ENCODE measurements around the gene ZNHIT2.
"Not testable (repeated sequence)": the region's sequence is repeated elsewhere in the genome, so short reads cannot be mapped to it uniquely, and the experiment has no call there.

Gene ZNHIT2

DNA sequence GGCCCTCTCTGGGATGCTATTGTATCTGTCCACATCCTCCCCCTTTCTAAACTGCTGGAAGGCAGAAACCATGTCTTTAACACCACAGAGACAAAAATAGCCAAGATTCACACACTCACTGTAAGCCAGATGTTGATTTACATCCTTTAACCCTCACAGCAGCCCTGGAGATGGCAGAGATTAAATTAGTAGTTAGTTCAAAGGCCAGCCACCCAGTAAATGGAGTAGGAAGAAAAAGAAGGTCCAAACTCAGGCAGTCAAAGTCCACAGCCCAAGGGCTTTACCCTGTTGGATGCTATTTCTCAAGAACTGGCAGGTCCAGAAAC is 2.1 kb upstream of the ZNHIT2 start:
- DNase-seq (ENCODE audit: low read depth in 2 of 2), result no peak

DNA sequence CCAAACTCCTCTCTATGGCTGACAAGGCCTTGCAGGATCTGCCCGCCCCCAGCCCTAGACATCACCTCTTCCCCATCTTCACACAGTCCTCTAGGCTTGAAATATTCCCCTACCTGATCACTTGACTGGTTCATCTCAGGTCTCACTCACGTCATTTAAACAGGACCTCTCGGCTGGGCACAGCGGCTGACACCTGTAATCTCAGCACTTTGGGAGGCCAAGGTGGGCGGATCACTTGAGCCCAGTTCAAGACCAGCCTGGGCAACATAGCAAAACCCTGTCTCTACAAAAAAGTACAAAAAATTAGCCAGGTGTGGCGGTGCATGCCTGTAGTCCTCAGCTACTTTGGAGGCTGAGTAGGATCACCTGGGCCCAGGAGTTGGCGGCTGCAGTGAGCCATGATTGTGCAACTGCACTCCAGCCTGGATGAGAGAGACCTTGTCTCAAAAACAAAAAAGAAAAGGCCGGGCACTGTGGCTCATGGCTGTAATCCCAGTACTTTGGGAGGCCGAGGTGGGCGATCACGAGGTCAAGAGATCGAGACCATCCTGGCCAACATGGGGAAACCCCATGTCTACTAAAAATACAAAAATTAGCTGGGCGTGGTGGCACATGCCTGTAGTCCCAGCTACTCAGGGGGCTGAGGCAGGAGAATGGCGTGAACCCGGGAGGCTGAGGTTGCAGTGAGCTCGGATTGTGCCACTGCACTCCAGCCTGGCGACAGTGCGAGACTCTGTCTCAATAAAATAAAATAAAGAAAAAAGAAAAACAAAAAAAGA is 1.6 kb upstream of the ZNHIT2 start:
- DNase-seq (ENCODE audit: low read depth in 2 of 2), result not testable (repeated sequence)

DNA sequence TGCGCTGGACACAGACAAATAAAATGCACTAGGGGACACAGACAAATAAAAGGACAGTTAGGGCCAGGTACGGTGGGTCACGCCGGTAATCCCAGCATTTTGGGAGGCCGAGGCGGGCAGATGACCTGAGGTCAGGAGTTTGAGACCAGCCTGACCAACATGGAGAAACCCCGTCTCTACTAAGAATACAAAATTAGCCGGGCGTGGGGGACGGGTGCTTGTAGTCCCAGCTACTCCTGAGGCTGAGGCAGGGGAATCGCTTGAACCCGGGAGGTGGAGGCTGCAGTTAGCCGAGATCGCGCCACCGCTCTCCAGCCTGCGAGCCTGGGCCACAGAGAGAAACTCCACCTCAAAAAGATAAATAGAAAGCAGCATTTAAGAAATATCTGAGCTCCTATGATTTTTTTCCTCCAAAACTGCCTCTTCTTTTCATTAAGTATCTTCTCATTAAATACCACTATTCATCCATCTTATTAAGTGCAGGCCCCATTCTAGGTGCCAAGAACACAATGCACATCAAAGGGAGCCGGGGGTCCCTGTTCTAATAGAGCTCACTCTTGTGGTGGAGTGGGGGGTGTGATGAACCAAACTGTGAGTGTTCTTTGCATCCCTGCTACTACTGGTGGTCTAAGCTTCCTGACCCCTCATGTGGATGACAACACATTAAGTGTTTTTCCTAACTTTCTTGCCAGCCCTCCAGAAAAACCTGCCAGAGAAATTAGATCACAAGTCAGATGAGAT is 766 bp upstream of the ZNHIT2 start:
- no peak for DNase-seq (ENCODE audit: low read depth in 2 of 2)

DNA sequence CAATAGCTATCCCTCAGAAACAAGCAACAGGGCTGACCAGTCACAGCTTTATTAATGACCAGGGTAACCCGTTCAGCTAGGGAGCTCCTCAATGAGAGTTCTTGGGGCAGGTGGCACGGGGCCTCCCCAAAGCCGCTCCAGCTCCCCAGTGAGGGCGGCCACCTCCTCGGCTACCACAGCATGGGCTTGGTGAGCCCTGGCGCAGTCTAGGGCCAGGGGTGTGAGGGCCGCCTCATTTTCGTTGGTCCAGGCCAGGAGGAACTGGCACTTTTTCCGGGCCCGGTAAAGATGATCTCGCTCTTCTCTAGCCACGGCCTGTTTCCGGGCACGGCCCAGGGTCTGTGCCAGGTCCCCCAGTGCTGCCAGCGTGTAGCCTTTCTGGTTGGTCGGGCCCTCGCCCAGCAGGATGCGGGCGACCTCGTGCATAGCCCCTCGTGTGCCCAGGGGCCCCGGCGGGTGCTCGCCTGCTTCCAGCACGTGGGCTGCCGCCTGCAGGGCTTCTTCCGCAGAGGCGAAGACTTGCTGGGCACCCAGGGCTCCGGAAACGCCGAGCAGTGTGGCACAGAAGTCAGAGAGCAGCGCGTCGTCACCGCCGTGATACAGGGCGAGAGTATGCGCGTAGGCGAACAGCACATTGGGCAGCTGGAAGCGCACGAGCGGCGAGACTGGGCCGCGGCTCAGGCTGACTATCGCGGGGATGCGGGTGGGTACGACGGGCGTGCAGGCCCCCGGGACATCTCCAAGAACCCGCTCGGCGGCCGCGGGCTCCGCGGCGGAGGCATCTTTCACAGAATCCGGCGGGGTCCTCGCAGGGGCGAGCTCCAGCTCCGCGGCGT is 913 bp downstream of the ZNHIT2 start:
- no peak for DNase-seq (ENCODE audit: low read depth in 2 of 2)

DNA sequence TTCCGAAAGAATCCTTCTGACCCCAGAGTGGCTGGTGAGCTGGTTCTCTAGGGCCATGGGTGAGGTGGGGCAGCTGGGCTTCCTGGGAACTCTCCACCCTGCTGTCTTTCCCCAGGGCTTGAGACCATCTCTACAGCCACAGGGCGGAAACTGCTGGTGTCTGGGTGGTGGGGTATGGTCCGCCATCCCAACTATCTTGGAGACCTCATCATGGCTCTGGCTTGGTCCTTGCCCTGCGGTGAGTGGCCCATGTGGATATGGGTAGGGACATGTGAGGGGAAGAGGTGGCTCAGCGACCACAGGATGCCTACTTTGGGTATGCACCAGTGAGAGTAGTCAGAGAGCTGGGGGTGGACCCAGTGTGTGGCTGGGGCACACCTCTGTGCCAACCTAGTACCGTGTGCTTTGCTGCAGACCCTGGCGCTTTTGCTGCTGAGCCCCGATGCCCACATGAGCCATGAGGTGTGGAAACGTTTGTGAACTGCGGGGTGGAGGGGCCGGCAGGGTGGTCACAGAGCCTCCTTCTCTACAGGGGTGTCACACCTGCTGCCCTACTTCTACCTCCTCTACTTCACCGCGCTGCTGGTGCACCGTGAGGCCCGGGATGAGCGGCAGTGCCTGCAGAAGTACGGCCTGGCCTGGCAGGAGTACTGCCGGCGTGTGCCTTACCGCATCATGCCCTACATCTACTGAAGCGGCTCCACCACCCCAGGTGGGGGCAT is 2.0 kb downstream of the ZNHIT2 start:
- DNase-seq (ENCODE audit: low read depth in 2 of 2), result no peak

DNA sequence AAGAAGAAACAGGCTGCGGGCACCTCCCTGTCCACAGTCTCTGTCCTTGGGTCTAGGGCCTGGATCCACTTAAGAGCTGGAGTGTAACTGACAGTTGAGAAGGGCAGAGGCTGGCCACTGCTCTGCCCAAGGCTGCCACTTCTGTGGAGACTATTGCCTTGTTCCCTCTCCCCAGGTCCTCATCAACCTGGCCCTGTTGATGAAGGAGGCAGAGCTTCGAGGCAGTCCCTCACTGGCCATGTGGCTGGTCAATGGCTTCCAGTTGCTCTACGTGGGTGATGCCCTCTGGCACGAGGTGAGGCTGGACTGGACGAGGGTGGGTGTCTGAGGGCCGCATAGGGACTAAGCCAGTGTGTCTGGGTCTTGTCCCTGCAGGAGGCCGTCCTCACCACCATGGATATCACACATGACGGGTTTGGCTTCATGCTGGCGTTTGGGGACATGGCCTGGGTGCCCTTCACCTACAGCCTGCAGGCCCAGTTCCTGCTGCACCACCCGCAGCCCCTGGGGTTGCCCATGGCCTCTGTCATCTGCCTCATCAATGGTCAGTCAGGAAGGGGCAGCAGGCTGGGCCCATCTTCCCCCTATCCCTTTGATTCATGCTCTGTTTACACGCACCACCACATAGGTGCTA is 2.8 kb downstream of the ZNHIT2 start:
- no peak for DNase-seq (ENCODE audit: low read depth in 2 of 2)

DNA sequence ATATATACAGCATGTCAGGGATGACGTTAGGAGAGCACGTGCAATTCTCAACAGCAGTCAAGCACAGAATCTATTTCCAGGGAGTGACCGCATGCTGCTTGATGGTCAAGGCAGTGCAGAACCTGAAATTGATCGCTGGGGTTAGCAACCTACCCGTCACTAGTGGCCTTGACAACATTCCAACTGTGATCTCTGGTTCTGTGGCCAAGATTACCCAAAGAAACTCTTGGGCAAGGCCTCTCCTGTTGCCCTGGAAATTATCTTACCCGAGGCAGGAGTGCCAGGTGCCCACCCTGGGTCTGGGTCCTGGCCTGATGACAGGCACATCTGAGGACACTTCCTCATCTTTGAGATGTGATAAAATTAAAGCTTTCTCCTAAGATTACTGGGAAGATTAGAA is 3.7 kb downstream of the ZNHIT2 start:
- DNase-seq (ENCODE audit: low read depth in 2 of 2), result no peak

DNA sequence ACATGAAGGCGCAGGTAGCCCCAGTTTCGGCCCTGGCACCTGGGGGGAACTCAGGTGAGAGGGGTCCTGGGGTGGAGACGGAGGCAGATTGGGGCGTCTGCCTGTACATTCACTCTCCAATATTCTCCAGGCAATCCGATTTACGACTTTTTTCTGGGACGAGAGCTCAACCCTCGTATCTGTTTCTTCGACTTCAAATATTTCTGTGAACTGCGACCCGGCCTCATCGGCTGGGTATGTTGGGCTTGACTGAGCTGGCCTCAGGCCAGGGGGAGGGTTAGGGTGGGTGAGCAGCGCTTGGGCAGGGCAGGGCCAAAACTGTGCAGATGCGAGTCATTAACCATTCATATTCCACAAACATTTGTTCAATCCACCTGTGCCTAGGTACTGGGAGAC is 4.1 kb downstream of the ZNHIT2 start:
- DNase-seq (ENCODE audit: low read depth in 2 of 2), result no peak

DNA sequence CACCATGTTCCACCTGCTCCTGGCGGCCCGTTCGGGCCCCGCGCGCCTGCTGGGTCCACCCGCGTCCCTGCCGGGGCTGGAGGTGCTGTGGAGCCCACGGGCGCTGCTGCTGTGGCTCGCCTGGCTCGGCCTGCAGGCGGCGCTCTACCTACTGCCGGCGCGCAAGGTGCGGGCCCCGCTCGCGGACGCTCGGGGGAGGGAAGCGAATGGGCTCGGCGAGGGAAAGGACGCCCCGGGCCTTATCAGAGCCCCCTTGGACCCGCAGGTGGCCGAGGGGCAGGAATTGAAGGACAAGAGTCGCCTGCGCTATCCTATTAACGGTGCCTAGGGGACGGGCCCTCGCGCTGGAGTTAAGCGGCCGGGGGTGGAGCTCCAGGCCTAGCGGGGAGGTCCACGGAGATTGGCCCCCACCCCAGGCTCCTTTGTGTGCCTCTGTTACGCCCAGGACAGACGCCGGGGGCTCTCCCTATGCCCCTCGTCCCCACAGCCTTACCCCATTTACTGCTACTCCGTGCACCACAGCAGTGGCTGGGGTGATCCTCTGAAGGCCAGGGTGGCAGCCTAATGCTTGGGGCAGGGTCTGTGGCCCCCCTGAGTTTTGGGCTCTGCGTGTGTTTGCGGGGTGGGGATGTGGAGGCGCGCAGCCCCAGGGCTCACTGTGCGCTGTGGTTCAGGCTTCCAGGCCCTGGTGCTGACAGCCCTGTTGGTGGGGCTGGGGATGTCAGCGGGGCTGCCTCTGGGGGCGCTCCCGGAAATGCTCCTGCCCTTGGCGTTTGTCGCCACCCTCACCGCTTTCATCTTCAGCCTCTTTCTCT is 4.7 kb downstream of the ZNHIT2 start:
- DNase-seq (ENCODE audit: low read depth in 2 of 2), result peak; percentile 49 to 52

DNA sequence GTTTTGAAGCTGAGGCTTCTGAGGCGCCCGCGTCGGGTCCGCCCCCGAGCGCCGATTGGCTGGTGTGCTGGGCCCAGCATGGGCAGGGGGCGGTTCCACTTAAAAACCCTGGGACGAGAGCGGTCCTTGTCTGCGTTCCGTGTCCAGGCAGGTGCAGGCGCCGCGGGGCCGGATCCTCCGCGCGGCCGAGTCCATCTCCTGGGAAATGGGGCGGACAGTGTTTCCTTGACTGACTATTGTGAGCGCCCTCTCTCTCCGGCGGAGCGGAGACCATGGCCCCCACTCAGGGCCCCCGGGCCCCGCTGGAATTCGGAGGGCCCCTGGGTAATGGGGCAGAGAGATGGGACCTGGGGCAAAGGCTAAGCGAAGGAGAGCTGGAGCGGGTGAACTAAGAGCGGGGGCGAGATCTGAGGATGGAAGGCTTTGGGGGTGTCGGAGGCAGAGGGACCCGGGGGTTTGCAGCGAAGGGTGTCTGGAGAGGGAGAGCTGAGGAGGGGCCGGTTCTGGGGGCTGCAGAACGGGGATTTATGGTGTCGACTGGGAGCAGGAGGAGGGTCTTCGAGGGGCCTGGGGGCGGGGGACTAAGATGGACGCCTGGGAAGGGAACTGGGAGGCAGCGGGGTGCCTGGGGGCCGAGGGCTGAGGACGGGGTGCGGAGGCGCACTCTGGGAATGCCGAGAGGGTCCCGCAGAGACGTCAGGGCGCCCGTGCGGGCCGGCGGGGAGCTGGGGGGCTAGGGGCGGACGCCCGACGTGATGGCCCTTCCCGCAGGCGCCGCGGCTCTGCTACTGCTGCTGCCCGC is 5.6 kb downstream of the ZNHIT2 start, which contains the start of gene TM7SF2:
Gene TM7SF2 (plus strand): TSS at position 129 of the 802 bp plus-strand sequence. CDS start 144 bp downstream, at position 273.
- DNase-seq (ENCODE audit: low read depth in 2 of 2), result peak; percentile 80 to 89

DNA sequence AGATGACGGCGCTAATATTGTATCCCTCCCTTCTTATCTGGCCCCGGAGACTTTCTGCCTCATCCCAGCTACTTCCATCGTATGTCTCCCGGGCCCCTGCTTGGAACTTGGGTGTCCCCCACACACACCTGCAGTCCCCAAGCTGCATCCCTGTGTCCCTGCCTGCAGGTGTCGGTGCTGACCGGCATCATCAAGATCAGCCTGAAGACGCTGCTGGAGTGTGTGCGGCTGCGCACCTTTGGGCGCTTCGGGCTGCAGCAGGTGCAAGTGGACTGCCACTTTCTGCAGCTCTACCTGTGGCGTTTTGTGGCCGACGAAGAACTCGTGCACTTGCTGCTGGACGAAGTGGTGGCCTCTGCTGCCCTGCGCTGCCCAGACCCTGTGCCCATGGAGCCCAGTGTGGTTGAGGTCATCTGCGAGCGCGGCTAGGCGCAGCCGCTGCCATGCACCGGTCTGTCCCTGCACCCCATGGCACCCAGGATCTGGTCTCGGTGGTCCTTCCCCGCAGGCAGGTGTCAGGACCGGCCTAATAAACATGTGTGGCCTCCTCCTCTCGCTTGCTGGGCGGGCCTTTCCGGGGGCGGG is 6.2 kb downstream of the ZNHIT2 start:
- no peak for DNase-seq (ENCODE audit: low read depth in 2 of 2)

DNA sequence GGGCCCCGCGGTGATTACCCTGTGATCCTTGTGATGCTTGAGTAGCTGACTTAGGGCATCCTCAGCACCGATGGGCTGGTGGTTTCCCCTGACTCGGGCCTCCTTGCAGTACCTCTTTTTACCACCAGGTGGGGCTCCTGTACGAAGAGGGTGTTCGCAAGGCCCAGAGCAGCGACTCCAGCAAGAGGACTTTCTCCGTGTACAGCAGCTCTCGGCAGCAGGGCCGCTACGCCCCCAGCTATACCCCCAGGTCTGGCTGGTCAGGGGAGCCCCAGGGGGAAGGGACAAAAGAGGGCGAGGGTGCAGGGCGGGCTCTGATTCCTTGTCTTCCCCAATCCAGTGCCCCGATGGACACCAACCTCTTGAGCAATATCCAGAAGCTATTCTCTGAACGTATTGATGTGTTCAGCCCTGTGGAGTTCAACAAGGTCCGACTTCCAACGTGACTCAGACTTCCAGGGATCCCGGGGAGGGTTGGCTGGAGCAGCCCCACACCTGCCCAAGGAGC is 7.1 kb downstream of the ZNHIT2 start:
- DNase-seq (ENCODE audit: low read depth in 2 of 2), result peak; percentile 91 to 94

DNA sequence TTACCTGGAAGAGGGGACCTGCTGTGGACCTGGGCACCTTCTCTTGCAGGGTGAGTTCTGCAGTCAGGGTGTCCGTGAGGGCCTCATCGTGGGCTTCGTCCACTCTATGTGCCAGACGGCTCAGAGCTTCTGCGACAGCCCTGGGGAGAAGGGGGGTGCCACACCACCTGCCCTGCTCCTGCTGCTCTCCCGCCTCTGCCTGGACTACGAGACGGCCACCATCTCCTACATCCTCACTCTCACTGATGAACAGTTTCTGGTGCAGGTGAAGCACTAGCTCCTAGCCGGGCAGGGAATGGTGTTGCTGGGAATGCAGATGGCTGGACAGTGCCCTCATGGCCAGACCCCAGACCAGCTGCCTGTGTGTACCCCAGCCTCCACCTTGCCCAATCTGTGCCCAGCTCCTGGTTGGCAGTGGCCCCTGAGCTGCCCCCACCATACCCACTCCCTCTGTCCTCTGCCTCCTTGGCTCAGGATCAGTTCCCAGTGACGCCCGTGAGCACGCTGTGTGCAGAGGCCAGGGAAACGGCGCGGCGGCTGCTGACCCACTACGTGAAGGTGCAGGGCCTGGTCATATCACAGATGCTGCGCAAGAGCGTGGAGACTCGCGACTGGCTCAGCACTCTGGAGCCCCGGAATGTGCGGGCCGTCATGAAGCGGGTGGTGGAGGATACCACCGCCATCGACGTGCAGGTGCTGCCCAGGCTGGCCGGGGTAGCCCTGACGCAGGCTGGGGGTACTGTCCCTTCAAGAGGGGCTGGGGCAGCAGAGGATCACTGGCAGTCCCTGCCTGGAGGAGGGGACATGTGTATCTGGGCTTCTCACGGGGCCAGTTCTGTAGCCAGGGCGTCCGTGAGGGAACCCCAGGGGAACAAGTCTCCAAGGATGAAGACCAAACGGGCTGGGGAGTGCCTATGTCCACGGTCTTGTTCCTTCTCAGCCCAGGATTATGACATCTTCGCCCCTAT is 8.0 kb downstream of the ZNHIT2 start:
- no peak for DNase-seq (ENCODE audit: low read depth in 2 of 2)

DNA sequence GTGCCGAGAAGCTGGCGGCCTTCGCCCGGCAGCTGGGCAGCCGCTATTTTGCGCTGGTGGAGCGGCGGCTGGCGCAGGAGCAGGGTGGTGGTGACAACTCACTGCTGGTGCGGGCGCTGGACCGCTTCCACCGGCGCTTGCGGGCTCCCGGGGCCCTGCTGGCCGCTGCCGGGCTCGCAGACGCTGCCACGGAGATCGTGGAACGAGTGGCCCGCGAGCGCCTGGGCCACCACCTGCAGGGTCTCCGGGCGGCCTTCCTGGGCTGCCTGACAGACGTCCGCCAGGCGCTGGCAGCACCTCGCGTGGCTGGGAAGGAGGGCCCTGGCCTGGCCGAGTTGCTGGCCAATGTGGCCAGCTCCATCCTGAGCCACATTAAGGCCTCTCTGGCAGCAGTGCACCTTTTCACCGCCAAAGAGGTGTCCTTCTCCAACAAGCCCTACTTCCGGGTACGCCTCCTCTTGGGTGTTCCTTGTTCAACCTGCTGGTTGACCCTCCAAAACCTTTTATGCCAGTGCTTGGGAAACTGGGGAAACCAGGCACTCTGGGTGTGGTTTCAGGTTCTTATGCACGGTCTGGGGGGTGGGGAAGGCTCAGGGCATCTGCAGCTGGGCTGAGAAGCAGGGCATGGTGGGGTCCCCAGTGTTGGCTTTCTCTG is 8.9 kb downstream of the ZNHIT2 start:
- DNase-seq (ENCODE audit: low read depth in 2 of 2), result no peak

DNA sequence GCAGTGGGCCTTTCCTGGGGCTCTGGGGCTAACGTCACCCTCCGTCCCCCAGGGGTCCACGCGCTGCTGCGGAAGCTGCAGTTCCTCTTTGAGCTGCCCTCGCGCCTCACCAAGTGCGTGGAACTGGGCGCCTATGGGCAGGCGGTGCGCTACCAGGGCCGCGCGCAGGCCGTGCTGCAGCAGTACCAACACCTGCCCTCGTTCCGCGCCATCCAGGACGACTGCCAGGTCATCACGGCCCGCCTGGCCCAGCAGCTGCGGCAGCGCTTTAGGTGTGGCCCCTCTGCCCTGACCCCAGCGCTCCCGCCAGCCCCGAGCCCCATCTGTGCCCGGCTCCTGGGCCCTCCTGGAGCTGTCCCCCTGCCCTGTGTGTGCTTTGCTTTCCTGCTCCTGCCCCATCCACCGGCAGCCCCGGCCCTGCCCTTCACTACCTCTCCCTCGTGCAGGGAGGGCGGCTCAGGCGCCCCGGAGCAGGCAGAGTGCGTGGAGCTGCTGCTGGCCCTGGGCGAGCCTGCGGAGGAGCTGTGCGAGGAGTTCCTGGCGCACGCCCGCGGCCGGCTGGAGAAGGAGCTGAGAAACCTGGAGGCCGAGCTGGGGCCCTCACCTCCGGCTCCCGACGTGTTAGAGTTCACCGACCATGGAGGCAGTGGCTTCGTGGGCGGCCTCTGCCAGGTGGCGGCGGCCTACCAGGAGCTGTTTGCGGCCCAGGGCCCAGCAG is 9.6 kb downstream of the ZNHIT2 start:
- no peak for DNase-seq (ENCODE audit: low read depth in 2 of 2)

DNA sequence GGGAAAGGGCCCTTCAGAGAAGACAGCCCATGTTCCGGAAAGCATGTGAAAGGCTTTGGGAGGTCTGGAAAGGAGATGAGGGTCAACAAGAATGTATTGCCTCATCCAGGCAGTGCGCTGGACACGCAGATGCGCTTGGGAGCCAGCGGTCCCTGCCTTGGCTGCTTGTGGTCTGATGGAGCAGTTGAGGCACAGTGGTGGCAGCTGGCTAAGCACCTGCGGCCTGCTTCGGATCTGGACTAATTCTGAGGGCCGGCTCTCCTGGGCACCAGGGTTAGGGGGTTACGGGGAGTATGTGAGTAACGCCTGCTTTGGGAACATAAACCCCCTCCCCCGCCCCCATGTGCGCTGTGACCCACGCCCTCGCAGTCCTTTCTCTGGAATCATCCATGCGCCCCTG is 10.4 kb downstream of the ZNHIT2 start:
- no peak for DNase-seq (ENCODE audit: low read depth in 2 of 2)

DNA sequence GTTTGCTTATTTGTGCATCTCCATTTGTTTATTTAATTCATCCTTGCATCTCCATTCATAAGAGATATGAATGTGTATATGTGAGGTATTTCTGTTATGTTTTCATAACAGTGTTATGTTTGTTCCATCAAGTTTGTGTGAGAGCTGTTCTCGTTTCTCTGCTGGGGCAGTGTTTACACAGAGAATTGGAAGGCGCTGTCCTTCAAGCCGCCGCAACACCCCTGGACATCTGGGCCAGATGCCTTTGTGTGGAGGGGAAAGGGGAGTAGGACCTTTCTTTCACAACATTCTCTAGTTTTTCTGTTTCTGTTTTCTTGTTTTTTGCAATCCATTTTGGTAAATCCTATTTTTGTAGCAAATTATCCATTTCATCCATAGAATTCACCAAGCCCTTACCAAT is 12.9 kb downstream of the ZNHIT2 start:
- DNase-seq (ENCODE audit: low read depth in 2 of 2), result no peak
